GM23338 (cell line): ENCODE measurements around the gene KIF18B.

ENCODE experiments used
- CREB1 ChIP-seq: fragments of 250-450 bp; sonication (Bioruptor Pico); IDR thresholded peaks from 2 replicates; pipeline ENCODE4 v1.5.0; 2020; ENCODE audit warnings: low read depth, mild to moderate bottlenecking, moderate library complexity
- CTCF ChIP-seq, 2 experiments: fragments of 200-600 bp in 1 of 2; sonication (generic) in 1 of 2; conservative IDR thresholded peaks; 2 replicates each; pipeline versions ENCODE4 v1.5.1 to v1.6.1; 2016 to 2017; ENCODE audit warnings: antibody characterized with exemption in 2 of 2, low read depth in 2 of 2, mild to moderate bottlenecking in 2 of 2, moderate library complexity in 1 of 2
- EZH2 ChIP-seq: fragments of 200-600 bp; sonication (generic); IDR thresholded peaks from one replicate; pipeline ENCODE4 v1.8.0; 2017; ENCODE audit warnings: antibody characterized with exemption, mild to moderate bottlenecking, low read depth; ENCODE audit not compliant: unreplicated experiment
- EZH2phosphoT487 ChIP-seq: fragments of 200-600 bp; sonication (generic); IDR thresholded peaks from one replicate; pipeline ENCODE4 v1.8.1; 2018; ENCODE audit warnings: antibody characterized with exemption; ENCODE audit not compliant: unreplicated experiment
- JUNB ChIP-seq: IDR thresholded peaks from one replicate; pipeline ENCODE4 v1.6.1; 2016; ENCODE audit warnings: antibody characterized with exemption; ENCODE audit not compliant: unreplicated experiment
- NANOG ChIP-seq: IDR thresholded peaks from 2 replicates; pipeline ENCODE4 v1.6.1; 2016; ENCODE audit warnings: antibody characterized with exemption, borderline replicate concordance
- POLR2AphosphoS5 ChIP-seq: IDR thresholded peaks from 2 replicates; pipeline ENCODE4 v1.6.1; 2016; ENCODE audit warnings: antibody characterized with exemption, low read depth
- STAT1 ChIP-seq: IDR thresholded peaks from one replicate; pipeline ENCODE4 v1.6.1; 2016; ENCODE audit warnings: antibody characterized with exemption; ENCODE audit not compliant: unreplicated experiment
- ZNF331 ChIP-seq: fragments of 250-450 bp; sonication (Bioruptor Pico); IDR thresholded peaks from 2 replicates; pipeline ENCODE4 v1.5.0; 2020; ENCODE audit warnings: low read depth, mild to moderate bottlenecking, moderate library complexity
- TF ChIP-seq, protein P1 (sequence below): IDR thresholded peaks from one replicate; pipeline ENCODE4 v1.6.1; 2018; ENCODE audit warnings: antibody characterized with exemption; ENCODE audit not compliant: unreplicated experiment
- TF ChIP-seq, protein P2 (sequence below): IDR thresholded peaks from 2 replicates; pipeline ENCODE4 v1.6.1; 2016; ENCODE audit warnings: antibody characterized with exemption

DNA sequence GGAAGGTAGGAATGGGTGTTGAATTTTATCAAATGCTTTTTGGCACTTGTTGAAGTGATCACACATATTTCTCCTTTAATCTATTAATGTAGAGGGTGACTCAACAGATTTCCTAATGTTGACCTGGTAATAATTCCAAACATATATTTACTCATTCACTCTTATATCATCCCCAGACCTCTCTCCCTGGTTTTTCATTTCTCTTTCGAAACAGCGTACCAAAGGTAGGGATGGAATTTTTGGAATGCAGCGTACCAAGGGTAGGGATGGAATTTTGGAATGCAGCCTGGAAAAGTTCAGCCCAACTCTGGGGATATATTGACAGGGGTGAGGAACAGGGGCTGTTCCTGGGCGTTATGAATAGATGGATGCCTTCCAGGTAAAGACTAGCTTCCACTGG lies 7.3 kb downstream of the KIF18B start:
- TF ChIP-seq CTCF (conservative IDR thresholded peaks at IDR 0.05; ENCODE audit: low read depth in 2 of 2) (no peak), EZH2 (no peak), NANOG (no peak), ZNF331 (CRISPR knock-in tag) (no peak), POLR2AphosphoS5 (no peak), EZH2phosphoT487 (no peak), STAT1 (no peak), CREB1 (CRISPR knock-in tag) (no peak), JUNB (no peak)
- TF ChIP-seq, protein P1, sequence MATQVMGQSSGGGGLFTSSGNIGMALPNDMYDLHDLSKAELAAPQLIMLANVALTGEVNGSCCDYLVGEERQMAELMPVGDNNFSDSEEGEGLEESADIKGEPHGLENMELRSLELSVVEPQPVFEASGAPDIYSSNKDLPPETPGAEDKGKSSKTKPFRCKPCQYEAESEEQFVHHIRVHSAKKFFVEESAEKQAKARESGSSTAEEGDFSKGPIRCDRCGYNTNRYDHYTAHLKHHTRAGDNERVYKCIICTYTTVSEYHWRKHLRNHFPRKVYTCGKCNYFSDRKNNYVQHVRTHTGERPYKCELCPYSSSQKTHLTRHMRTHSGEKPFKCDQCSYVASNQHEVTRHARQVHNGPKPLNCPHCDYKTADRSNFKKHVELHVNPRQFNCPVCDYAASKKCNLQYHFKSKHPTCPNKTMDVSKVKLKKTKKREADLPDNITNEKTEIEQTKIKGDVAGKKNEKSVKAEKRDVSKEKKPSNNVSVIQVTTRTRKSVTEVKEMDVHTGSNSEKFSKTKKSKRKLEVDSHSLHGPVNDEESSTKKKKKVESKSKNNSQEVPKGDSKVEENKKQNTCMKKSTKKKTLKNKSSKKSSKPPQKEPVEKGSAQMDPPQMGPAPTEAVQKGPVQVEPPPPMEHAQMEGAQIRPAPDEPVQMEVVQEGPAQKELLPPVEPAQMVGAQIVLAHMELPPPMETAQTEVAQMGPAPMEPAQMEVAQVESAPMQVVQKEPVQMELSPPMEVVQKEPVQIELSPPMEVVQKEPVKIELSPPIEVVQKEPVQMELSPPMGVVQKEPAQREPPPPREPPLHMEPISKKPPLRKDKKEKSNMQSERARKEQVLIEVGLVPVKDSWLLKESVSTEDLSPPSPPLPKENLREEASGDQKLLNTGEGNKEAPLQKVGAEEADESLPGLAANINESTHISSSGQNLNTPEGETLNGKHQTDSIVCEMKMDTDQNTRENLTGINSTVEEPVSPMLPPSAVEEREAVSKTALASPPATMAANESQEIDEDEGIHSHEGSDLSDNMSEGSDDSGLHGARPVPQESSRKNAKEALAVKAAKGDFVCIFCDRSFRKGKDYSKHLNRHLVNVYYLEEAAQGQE = no peak
- TF ChIP-seq, protein P2, sequence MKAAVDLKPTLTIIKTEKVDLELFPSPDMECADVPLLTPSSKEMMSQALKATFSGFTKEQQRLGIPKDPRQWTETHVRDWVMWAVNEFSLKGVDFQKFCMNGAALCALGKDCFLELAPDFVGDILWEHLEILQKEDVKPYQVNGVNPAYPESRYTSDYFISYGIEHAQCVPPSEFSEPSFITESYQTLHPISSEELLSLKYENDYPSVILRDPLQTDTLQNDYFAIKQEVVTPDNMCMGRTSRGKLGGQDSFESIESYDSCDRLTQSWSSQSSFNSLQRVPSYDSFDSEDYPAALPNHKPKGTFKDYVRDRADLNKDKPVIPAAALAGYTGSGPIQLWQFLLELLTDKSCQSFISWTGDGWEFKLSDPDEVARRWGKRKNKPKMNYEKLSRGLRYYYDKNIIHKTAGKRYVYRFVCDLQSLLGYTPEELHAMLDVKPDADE = no peak
